Activated CD4-positive, alpha-beta T cell treated with anti-CD3 and anti-CD28 coated beads, Interleukin-2, amount 50 U/mL, for 24 hours (primary cell): Measurements from ENCODE around the gene PLA2G6.
"Not testable (repeated sequence)": the region's sequence is repeated elsewhere in the genome, so short reads cannot be mapped to it uniquely, and the experiment has no call there.

Source experiments
- DNase-seq, 2 donors: peaks; one replicate each; pipeline ENCODE4 v3.0.0-alpha.2; 2020; ENCODE audit warnings: low read depth in 1 of 2, low spot score in 1 of 2

PLA2G6 gene

DNA sequence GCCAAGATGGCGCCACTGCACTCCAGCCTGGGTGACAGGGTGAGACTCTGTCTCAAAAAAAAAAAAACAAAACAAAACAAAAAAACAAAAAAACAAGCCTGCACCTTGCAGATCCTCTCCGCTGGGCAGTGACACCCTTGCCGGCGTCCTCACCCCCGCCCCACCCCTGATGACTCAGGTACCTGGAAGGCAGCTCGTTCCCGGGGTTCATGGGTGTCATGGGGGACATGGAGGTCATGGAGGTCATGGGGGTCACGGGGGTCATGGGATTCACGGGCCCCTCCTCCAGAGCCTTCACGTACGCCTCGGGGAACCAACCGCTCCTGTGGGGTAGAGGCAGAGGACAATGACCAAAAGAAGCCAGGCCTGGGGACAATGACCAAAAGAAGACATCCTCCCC, 94.7 kb downstream of the PLA2G6 start:
- DNase-seq: no peak

DNA sequence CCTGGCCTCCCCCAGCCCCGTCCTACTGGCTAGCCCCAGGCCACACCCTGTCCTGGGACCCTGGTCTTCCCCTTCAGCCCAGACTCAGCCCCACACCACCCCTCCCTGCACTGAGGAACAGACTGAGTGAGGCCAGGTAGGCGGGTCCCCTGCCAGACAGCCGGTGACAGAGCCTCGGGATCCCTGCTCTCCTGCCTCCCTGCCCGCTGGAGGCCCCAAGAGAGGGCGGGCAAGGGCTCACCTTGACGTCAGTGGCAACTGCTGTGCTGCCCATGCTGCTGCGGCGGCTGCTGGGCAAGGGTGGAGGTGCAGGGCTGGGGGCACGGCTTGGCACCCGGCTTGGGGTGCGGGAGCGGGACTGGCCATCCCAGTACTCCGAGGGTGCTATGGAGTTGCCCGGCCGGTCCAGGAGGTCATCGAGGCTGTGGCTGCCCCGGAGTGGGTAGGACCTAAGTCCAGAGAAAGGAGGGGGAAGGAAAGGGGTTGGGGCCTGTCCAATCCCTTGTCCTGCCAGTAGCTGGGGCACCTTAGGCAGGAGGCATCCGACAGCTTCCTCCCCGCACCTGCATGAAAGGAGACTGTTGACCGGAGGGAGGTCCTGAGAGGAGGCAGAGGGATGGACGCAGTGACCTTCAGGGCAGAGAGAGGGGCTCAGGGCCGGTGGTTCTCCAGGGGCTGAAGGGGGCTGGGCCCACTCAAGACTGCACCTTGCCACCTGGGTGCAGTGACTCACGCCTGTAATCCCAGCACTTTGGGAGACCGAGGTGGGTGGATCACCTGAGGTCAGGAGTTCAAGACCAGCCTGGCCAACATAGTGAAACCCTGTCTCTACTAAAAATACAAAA, 95.4 kb downstream of the PLA2G6 start:
- no peak for DNase-seq

DNA sequence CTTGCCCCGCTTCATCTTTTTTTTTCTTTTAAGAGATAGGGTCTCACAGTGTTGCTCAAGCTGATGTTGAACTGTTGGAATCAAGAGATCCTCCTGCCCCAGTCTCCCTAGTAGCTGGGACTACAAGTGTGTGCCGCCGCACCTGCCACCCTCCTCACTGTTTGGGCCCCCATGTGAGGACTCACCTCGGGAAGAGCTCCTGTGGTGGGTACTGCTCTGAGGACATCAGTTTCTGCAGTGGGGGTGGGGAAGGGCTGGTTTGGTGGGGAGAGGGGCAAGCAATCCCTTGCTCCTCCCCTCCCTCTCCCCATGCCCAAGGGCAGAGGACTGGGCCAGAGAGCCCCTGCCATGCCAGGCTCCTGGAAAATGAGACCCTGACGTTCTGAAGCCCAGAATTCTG, 96.1 kb downstream of the PLA2G6 start:
- no peak for DNase-seq

DNA sequence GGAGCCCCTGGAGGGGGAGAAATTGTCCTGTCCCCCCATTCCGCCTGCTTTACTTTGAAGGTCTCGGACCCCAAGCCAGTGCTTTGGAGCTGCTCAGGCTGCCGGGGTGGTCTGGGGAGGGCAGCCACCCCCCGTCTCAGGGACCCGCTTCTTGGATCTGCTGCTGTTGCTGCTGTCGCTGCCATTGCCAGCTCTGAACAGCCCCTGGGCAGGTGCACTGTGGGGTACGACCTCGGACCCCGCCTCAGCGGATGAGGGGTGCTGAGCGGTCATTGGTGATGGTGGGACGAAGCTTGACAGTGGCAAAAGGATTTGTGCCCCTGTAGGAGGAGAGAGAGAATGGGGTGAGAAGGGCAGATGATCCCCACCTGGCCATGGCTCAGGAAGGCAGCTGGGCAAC, 96.6 kb downstream of the PLA2G6 start:
- no peak for DNase-seq

DNA sequence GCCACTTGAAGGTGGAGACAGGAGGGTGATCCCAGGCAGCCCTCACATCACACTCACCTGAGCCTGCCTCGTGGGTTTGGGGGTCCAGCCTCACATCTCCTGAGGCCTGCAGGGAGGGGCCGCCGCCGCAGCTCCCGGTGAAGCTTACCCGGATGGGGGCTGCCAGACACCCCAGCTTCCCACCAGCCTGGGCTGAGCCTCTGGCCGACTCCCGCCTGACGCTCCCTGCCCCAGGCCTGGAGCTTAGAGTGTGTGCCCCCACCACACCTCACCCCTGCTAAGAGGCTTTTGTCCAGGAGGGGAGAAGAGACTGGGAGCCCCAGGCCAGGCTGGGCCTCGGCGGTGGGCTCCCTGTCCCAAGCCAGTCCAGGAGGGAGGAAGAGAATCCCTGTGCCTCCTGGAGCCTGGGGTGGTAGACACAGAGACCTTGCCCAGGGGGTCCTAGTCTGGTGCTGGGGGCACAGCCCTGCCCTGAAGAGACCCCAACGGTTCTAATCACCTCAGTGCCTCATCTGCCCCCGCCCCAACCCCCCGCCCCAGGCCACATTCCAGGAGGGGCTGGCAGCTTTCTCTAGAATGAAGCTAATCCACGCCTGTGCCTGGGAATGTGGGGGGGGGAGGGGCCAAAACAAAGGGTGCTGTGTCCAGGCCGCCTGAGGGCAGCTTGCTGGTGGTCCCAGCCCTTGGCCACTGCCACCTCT, 97.5 kb downstream of the PLA2G6 start, which contains the start of gene SLC16A8:
Gene SLC16A8, minus strand, starts transcription at position 254 of the 701 bp plus-strand sequence. CDS start 1,311 bp downstream, outside the sequence.
- DNase-seq: no peak

DNA sequence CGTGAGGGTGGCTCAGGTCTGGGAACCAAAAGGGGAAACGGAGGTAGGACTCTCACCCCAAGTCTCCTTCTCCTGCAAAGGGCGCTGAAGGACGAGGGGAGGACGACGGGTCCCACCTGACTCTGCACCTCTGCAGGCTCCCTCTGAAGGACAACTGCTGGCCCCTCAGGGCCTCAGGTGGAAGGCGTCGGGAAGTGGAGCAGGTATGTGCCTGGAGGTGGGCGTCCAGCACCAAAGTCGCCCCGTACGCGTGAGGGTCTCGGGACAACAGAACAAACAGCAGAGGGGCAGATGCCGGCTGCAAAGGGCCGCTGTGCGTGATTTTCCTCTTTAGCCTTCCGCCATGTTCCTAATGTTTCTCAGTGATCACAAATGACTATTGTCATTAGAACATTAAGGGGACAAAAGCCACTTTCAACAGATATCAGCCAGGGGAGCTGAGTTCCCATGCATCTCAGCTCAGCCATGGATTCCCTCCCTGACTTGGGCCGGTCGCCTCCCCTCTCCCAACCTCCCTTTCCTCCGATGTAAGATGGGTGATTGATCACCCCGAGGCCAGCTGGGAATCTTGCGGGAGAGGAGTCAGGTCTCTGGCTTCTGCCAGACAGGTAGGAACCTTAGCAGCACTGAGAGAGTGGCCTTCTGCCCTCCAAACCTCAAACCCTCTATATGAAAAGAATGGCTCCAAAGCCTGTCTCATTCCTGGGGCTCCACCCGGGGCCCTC, 98.5 kb downstream of the PLA2G6 start:
- DNase-seq: no peak

DNA sequence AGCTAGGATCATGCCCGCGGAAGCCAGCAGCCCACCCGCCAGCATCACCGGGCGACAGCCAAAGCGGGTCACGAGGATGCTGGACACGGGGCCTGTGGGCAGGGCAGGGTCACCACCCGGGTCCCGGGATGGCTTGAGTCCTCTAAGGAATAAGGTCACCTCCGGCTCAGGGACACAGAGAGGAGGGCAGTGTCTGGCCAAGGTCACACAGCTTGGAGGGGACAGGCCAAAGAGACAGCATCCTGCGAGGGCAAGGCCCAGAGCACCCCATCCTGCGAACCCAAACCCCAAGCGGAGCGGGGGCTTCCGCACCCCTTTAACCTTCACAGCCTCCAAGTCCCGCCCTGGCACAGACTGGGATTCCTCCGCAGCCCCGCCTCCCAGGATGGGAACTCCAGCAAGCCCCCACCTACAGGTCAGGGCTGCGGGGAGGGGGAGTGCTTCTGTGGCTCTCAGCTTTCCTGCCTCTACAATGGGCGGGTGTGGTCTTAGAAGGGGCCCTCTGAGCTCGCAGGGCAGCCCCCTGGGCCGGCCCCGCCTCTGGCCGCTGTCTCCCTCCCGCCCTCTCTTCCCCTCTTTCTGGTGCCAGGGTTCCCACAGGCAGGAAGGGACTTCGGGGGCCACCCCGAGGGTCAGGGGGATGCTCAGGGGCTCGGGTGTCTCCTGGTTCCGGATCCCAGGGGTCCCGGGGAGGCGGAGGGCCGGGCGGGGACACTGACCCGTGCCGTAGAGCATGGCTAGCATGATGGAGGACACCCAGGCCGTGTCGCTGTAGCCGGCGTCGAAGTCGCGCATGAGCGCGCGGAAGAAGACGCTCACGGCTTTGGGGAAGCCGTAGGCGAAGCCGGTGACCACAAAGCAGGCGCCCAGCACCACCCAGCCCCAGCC, 99.4 kb downstream of the PLA2G6 start:
- DNase-seq: no peak

DNA sequence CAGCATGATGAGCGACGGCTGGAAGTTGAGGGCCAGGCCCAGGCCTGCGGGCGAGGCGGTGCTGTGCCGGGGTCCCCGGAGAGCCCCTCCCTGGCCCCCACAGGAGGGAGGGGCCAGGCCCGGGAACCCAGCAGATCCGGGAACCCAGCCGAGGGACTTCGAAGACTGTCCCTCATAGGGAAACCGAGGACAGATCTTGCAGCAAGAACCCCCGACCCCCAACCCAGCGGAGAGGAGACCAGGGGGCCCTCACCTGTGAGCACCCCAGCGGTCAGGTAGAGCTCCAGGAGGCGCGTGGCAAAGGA, 100.0 kb downstream of the PLA2G6 start:
- DNase-seq: no peak

DNA sequence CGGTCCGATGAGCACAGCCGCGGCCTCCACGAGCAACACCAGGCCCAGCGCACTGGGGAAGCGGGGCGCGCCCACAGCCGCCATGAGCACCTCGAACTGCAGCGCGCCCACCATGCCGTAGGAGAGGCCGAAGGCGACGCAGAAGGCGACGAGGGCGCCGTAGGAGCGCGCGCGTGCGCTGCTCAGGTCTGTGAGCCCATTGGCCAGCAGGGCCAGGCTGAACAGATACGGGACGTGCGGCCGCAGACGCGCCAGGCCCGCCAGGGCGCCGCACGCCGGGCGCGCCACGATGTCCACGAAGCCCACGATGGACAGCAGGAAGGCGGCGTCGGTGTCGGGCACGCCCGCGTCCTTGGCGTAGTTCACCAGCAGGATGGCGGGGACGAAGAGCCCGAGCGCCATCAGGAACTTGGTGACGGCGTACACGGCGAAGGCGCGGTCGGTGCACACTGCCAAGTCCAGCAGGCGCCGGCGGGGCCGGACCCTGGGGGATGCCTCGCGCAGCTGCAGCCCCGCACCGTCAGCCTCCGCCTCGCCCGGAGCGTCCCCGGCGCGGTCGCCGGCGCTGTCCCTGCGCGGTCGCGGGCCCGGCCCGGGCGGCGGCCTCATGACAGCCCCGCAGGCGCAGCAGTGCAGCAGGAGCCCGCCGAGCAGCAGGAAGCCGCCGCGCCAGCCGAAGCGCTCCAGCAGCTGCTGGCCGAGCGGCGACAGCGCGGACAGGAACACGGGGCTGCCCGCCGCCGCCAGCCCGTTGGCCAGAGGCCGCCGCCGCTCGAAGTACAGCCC, 100.6 kb downstream of the PLA2G6 start:
- no peak for DNase-seq

DNA sequence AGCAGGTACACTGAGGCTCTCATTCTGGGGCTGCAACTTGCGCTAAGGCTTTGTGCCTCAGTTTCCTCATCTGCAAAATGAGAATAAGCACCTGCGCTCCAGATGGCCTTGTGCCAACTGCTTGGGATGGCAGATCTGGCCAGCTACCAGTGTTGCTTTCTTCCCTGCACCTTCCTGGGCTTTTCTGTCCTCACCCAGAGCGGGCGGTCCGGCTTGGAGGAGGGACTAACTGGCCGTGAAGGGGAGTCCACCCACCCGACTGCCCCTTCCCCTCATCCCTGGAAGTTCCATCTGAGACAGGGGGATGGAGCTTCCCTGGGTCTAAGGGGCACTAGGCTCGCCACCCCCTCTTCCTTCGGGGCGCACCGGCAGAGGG, 101.2 kb downstream of the PLA2G6 start:
- no peak for DNase-seq

DNA sequence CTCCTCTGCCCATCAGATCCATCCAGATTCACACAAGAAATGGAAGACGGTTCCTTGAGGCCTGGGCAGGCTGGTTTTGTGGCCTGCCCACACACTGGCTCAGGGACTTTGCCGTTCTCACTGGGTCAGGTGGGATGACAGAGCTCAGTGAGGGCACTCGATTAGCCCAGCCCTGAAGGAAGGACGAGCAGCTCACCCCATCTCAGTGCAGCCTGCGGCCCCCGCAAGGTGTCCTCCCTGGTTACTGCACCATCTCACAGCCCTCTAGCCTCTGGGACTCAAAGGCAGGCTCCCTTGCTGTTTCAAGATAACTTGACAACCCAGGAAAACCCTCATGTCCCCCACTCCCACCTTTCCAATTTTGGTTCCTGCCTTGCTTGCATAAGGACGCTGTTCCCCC, 101.8 kb downstream of the PLA2G6 start:
- DNase-seq: no peak

DNA sequence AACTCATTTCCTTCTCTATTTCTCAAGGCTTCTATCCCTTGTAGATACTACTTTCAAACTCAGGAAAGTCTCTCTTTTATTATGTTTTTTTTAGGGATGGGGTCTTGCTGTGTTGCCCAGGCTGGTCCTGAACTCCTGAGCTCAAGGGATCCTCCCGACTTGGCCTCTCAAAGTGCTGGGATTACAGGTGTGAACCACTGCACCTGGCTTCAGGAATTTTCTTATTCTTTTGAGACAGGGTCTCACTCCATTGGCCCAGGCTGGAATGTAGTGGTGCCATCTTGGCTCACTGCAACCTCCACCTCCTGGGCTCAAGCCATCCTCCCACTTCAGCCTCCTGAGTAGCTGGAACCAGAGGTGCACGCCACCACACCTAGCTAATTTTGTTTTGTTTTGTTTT, 102.4 kb downstream of the PLA2G6 start:
- not testable (repeated sequence) for DNase-seq

DNA sequence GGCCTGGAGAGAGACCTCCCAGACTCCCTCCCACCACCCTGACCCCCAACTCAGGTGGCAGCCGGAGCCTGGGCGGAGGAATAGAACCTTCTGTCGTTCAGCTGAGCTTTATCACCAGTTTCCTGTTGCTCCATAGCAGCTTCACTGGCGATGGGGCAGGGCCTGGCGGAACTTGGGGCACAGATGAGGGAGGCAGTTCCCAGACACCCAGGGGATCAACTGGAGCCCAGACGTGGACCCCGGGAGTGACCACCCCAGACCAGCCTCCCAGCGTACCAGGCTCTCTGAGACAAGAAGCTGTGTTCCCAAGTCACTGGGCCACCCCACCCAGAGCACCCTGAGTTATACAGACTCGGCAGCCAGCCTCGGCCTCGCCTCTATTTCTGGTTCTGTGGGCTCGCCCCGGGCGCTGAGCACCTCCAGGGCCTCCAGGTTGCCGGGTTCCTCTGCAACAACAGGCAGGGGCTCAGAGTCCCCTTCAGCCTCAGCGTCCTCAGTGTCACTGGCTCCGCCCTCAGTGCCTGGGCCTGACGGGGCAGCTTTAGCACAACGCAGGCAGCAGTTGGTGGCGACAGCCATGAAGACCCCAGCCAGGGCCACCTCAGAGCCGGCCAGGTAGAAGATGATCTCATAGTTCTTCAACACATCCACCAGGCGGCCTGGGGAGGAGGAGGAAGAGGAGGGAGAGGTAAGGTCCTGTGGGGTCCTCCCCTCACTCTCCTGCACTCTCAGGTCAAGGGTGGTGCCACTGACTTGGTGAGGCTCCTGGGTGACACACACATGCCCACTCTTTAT, 103.4 kb downstream of the PLA2G6 start:
- DNase-seq: no peak

DNA sequence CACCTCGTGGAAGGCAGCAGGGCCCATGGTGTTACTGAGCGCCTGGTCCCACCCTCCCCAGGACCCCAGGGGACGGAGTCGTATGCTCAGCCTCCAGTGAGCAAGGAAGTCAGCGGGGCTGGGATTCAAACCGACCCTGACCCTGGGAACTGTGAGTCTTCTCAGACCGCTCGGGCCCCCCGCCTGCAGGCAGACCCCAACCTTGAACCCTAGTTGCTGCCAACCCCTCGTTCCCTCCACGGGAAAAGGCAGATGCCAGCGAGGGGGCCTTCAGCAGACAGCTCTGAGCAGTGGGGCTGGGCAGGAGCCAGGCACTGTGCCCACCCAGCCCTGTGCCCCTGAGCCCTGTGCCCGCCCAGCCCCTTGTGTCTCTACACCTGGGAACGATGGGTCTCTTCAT, 104.0 kb downstream of the PLA2G6 start:
- DNase-seq: no peak

DNA sequence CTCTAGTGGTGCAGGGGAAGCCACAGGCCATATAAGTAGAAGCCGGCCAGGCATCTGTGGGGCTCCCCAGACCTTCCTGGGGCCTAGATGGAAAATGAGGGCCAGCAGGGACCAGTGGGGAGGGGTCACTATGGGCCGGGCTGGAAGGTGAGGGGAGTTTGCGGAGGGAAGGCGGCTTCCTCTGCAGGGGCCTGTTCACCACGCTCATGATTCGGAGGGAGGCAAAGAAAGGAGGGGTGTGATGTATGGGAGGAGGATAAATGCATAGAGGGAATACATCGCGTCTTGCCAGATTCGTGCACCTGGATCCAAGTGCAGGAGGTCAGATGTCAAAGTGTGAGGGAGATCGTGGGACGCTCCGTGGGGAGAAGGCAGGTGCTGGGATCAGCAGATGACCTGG, 104.5 kb downstream of the PLA2G6 start:
- DNase-seq: no peak

DNA sequence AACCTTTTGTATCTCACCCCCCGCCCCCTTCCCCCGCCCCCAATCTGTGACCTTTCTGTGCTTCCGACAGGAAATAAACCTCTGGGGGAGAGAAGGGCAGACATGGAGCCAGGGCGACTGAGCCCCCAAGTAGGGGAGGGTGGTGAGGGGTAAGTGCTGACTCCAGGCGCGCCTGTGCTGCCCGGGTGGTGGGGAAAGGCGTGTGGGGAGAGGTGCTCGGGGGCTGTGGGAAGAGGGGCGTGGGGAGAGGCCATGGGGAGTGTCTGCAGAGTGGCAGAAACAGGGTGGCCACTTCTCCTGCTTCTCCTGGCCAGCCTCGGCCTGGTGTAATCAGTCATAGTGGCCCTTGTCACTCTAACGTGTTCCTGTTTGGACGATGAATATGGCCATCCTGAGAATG, 105.7 kb downstream of the PLA2G6 start:
- DNase-seq: no peak

DNA sequence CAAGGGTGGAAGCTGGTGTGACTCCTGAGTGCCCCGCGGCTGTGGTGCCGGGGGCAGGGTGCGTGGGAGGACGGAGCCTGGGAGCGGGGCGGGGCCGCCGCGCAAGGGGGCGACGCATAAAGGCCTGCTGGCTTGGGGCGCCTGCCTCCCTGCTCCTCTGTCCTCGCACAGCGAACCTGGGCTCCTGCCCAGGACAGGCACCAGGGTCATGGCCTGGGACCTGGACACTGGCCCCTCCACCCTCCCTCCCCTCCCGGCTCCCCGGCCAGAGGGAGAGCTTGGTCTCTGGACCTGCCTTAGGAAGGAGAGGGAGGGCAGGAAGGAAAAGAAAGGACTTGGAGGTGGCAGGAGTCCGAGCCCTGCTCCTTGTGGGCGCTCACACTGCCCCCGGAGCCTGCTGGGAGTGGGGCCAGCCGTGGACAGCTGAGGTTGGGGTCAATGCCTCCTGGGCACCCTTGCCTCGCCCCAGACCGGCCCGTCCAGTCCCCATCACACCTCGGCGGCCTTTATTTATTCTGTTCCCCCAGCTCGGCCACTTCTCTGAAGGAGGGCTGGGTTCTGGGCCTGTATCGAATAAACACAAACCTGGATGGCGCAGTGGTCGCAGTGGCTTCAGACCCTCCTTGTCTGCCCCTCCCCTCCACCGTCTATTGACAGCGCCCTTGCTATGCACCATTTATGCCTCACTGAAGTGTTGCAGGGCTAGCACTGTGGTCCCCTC, 106.4 kb downstream of the PLA2G6 start:
- no peak for DNase-seq

DNA sequence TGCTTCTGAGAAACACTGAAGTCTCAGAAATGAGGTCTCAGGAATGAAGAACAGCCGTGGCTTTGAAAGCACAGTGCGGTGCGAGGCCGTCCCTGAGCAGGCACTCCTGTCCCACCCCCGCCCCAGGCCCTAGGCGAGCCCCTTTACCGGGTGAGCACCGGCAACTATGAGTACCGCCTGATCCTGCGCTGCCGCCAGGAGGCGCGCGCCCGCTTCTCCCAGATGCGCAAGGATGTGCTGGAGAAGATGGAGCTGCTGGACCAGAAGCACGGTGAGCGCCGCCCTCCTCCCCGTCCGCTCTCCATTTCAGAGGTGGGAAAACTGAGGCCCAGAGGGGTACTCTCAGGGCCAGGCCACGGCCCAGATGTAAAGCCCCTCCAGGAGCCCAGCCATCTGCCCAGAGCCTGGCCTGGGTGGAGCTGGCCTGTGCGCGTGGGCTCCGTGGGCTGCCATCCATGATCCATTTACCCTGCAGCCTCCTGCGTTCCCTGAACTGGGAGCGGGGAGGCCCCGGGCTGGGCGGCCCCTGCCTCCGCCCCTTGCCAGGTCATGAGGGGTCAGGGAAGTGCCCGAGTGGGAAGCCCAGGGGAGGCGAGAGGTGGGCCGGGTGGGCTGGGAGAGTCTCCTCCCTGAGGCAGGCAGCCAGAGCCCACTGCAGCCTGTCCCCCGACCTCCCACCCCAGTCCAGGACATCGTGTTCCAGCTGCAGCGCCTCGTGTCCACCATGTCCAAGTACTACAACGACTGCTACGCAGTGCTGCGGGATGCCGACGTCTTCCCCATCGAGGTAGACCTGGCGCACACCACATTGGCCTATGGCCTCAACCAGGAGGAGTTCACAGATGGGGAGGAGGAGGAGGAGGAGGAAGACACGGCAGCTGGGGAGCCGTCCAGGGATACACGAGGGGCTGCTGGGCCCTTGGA, 107.2 kb downstream of the PLA2G6 start:
- DNase-seq: no peak
